ENCODE measurements around the gene RIMOC1.

RIMOC1 gene

DNA sequence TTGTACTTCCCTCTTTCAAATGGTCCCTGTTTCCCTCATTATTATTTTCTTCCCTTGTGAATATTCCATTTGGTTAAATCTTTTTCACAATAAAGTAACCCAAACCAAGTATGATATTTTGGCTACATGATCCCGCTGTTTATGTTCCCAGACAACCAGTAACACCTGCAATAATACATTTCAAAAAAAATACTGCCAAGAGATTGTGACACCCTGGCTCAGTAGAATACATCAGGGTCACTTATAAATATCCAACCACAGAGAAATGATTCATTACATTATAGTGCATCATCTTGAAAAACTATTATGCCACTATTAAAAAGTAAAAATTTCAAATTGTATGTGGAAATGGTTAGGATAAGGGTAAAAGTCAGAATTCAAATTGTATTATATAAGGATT, 26.7 kb upstream of the RIMOC1 start:
- TF ChIP-seq, protein P1, sequence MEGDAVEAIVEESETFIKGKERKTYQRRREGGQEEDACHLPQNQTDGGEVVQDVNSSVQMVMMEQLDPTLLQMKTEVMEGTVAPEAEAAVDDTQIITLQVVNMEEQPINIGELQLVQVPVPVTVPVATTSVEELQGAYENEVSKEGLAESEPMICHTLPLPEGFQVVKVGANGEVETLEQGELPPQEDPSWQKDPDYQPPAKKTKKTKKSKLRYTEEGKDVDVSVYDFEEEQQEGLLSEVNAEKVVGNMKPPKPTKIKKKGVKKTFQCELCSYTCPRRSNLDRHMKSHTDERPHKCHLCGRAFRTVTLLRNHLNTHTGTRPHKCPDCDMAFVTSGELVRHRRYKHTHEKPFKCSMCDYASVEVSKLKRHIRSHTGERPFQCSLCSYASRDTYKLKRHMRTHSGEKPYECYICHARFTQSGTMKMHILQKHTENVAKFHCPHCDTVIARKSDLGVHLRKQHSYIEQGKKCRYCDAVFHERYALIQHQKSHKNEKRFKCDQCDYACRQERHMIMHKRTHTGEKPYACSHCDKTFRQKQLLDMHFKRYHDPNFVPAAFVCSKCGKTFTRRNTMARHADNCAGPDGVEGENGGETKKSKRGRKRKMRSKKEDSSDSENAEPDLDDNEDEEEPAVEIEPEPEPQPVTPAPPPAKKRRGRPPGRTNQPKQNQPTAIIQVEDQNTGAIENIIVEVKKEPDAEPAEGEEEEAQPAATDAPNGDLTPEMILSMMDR (IDR thresholded peaks at IDR 0.05; ENCODE audit: low read length, missing control alignments): no peak
- H3K4me3 ChIP-seq (replicated peaks; ENCODE audit: low read depth, low read length): no peak overlapping the region
- no peak for DNase-seq (ENCODE audit: low read depth)

DNA sequence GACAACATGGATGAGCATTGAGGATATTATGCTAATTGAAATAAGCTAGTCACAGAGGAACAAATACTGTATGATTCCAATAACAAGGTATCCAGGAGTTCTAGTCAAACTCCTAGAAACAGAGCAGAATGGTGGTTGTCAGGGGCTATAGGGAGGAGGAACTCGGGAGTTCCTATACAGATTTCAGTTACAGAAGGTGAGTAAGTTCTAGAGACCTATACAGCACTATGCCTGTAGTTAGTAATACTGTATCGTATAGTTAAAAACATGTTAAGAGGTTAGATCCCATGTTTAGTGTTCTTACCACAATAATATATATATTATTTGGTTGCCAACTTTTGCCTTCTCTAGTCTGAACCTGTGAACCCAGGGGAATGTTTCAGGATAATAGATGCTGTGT, 26.0 kb upstream of the RIMOC1 start:
- no peak overlapping the region for H3K4me3 ChIP-seq (replicated peaks; ENCODE audit: low read depth, low read length)
- DNase-seq (ENCODE audit: low read depth): no peak
- TF ChIP-seq, protein P1 (IDR thresholded peaks at IDR 0.05; ENCODE audit: low read length, missing control alignments): no peak

DNA sequence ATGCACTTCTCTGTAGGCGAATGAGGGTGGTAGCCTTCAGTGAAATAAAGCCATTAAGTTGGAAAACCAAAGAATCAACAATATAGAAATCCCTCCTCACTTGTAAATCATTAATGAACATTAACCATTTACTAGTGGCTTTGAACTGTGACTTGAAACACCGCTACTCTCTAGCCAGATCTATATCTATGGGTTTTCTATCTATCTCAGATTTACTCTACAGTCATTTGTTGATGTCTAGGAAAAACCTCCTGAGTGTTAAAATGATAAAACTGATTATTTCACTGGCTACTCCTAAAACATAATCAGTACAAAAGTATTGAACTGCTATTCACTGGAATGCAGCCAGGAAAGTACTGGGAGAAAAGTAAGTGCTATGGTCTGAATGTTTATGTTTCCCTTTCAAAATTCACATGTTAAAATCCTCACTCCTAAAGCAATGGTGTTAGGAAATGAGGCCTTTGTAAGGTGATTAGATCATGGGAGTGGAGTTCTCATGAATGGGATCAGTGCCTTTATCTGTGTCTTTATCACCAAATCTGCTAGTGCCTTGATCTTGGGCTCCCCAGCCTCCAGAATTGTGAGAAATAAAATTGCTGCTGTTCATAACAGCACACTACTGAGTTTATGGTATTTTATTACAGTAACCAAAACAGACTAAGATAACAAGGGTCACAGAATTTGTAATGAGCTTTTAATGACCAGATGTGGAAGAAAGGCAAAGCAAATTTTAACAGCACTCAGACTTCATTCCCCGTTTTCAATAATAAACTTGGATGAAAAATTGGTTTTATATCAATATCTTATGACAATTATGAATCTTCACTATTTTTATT, 25.3 kb upstream of the RIMOC1 start:
- H3K4me3 ChIP-seq (replicated peaks; ENCODE audit: low read depth, low read length): no peak overlapping the region
- DNase-seq (ENCODE audit: low read depth): no peak
- TF ChIP-seq, protein P1 (IDR thresholded peaks at IDR 0.05; ENCODE audit: low read length, missing control alignments): no peak

DNA sequence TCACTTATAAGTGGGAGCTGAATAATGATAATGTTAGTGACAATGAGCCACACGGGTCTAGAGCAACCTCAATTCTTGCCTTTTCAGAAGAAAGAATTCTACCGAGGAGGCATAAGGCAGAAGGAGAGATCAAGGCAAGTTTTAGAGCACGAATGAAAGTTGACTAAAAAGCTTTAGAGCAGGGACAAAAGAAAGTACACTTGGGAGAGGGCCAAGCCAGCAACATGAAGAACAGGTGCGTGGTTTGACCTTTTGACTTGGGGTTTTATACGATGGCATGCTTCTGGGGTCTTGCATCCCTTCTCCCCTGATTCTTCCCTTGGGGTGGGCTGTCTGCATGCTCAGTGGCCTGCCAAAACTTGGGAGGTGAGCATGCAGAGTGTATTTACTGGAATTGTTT, 21.4 kb upstream of the RIMOC1 start:
- no peak for DNase-seq (ENCODE audit: low read depth)
- TF ChIP-seq, protein P1 (IDR thresholded peaks at IDR 0.05; ENCODE audit: low read length, missing control alignments): no peak
- H3K4me3 ChIP-seq (replicated peaks; ENCODE audit: low read depth, low read length): no peak overlapping the region

DNA sequence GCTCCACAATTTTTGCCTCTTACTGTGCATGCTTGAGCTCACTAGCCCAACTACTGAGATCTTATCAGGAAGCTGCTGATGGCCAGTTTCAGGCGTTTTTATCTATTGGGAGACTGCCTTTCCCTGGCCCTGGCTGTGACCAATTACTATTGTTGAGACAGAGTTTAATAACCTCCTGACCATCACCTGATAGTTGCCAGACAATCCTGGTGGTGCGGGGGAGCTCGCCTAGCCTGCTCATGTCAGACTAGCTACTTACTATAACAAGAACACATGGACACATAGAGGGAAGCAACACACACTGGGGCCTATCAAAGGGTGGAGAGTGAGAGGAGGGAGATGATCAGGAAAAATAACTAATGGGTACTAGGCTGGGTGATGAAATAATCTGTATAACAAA, 20.9 kb upstream of the RIMOC1 start:
- no peak for DNase-seq (ENCODE audit: low read depth)
- H3K4me3 ChIP-seq (replicated peaks; ENCODE audit: low read depth, low read length): no peak overlapping the region
- TF ChIP-seq, protein P1 (IDR thresholded peaks at IDR 0.05; ENCODE audit: low read length, missing control alignments): no peak

DNA sequence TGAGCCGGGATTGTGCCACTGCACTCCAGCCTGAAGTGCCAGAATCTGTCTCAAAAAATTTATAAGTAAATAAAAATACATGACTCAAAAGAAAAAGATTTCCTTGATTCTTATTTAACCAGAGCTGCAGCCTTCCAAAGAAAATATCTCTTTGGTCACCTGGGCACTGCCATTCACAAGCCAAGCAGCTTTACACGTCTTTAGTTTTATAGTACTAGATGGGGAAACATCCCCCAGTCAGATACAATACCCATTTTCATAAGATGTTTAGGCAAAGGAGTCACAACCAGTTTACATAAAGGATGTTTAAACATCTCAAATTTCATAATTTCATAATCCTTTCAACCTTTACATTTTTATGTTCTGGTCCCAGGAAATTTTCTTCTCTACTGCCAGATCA, 20.2 kb upstream of the RIMOC1 start:
- no peak for DNase-seq (ENCODE audit: low read depth)
- TF ChIP-seq, protein P1 (IDR thresholded peaks at IDR 0.05; ENCODE audit: low read length, missing control alignments): no peak
- no peak overlapping the region for H3K4me3 ChIP-seq (replicated peaks; ENCODE audit: low read depth, low read length)

DNA sequence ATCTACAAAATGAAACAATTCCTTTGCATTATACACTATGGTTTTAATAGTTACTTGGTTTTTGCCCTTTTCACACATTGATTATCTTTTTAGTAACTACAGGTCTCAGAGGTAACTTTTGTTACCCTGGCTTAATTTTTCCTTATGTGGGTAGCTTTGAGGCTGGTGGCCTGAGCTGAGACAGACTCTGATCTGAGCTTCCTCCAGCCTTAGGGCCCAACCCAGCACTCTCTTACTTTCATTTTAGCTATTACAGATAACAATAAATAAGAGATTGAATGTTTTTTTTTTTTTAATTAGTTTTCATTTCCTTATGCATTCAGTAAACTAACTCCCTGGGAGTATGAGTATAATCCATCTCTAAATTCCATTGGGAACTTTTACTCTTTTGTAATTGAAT, 18.9 kb upstream of the RIMOC1 start:
- DNase-seq (ENCODE audit: low read depth): no peak
- no peak overlapping the region for H3K4me3 ChIP-seq (replicated peaks; ENCODE audit: low read depth, low read length)
- TF ChIP-seq, protein P1 (IDR thresholded peaks at IDR 0.05; ENCODE audit: low read length, missing control alignments): no peak

Measured in fibroblast of pulmonary artery (primary cell).